Measurements from ENCODE around the gene PPM1M. TPM values are rescaled to one million over a fixed set of nuclear protein-coding genes. Genes with fewer than 3 reads are reported as not detected.

The PPM1M gene
- polyA plus RNA-seq, 1 donor, result 16.6 TPM

DNA sequence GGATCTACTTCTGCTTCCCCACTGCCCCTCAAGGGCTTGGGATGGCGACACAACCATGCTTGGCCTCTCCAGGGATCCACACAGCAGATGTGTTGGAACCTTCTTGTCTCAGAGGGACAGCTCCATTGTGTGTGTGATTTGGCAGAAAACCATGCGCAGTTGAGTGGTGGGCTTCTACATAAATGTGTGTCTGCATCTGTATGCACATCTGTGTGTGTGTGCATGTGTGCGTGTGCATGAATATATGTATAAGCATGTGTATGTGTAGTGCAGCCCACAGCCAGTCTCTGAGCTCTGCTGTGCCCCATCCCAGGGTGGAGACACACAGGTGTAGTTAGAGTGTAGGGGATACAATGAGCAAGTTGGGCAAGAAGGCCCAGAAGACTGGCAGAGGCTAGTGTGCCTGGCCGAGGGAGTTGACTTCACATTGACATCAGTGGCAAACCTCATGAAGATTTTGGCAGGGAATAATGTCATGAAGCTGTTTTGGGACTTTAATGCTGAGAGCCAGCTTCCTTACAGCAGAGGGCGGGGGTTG is 50.2 kb downstream of the PPM1M start:
- DNase-seq, result no peak

DNA sequence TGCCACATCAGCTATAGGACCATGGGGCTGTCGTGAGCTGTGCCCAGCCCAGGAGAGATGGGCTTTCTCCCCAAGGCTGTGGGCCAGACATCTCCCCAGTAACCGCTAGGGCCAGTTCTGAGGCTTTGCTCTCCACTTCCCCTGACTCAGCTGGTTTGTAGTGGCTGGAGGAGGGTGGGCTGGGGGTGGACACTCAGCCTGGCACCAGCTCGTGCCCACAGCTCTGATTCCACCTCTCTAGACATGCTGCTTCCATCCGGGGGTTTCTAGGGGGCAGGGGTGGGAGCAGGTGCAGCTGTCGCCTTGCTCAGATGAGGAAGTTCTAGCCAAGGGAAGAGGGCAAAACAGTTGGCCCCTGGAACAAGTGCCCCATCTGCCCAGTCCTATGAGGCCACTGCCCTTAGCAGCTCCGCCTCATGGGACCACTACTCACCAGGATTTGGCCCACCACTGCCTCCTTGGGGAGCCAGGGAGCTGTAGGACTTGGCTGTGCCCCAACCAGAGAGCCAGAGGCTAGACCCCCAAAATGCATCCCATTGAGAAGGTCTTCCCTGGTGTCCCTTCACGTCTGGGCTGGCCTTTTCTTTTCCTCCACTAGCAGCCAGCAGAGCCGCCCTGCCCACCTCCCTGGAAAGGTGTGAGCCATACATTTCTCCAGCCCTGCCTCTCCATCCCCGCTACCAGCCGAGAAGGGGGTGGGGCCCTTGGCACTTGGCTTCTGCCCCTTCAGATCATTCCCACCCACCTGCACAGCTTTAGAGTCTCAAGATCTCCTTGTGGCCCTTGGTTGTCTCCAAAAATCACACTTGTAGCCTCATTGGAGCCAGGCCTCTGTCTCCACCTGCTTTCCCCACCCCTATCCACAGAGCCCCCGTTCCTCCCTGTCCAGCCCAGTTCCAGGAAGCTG is 51.9 kb downstream of the PPM1M start:
- no peak for DNase-seq

DNA sequence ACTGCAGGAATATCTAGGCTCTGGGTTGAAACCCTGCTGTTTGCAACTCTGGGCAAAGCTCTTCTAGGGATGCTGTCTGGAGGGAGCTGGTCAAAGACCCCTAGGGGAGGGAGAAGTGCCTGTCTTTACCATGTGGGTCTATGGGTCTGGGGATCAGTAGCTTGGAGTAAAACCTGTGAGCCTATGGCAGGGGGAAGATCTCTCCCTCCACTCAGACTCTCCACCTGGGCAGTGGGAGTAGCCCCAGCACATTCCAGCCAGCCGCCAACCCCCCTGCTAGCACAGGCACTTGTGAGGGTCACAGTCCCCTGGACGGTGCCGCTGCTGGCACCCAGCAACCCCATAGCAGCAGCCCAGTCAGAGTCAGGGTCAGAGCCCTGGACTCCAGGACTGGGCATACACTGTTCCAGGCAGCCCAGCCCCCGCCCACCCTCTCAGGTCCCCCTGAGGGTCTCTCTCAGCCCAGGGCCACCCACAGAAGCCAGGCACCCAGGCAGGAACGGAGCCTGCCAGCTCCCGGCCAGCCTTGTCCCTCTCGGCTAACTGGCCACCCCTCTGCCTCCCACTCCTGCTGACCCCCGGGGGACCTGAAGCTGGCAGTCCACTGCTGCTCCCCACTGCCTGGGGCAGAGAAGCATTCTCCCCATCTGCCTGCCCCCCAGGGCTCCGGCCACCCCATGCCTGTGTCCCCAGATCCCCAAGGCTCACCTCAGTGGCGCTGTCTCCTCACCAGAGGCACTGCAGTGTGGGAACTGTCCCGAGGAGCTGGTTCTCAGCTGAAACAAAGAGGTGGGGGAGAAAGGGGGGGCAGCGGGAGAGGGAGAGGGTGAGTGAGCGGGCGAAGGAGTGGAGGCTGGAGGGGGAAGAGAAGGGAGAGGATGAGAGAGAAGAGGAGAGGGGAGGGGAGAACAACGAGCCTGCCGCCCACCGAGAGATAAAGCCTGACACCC is 52.9 kb downstream of the PPM1M start:
- DNase-seq, result no peak

DNA sequence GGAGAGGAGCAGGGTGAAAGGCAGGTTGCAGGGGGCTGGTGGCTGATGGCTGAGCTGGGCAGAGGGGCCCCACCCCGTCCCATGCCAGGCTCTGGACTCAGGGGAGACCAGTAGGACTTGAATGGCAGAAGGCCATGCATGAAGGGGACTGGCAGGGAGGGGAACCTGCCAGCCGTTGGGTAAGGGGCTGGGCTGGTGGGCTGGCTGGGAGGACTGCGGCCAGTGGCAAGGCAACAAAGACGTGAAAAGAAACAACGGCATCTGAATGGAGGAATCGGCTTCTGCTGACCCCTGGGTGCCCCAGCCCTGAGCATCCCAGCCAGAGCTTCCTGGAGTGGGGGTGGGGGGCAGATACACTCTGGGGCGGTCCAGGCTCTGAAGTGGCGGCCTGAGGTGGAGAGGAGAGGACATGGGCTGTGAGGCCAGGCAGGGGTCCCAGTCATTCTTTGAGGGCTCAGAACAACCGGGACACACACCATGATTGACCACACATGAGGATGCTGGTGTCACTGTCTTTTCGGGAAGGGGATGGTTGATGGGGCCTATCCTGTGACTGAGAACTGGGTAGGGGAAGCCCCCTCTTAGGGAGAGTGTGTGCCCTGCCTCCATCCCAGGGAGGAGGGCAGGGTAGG is 53.8 kb downstream of the PPM1M start:
- DNase-seq, result no peak

Other genes with a start within 250 kb of the PPM1M start
- 1,406 TPM for gene RPL29, start 249.9 kb upstream of the PPM1M start, polyA plus RNA-seq (ENCODE audit: insufficient read length)
- 13.9 TPM for gene DUSP7, start 189.2 kb upstream of the PPM1M start, polyA plus RNA-seq (ENCODE audit: insufficient read length)
- gene POC1A, start 91.3 kb upstream of the PPM1M start, polyA plus RNA-seq (ENCODE audit: insufficient read length), result 10.5 TPM
- gene ALAS1, start 47.6 kb upstream of the PPM1M start, polyA plus RNA-seq (ENCODE audit: insufficient read length), result 46.7 TPM
- 0.18 TPM for gene TLR9, start 20.1 kb upstream of the PPM1M start, polyA plus RNA-seq (ENCODE audit: insufficient read length)
- gene TWF2, start 6.6 kb upstream of the PPM1M start, polyA plus RNA-seq (ENCODE audit: insufficient read length), result 23.3 TPM
- gene WDR82, start 32.9 kb downstream of the PPM1M start, polyA plus RNA-seq (ENCODE audit: insufficient read length), result 104 TPM
- gene GLYCTK, start 42.1 kb downstream of the PPM1M start, polyA plus RNA-seq (ENCODE audit: insufficient read length), result 32.9 TPM
- 14.8 TPM for gene DNAH1, start 70.6 kb downstream of the PPM1M start, polyA plus RNA-seq (ENCODE audit: insufficient read length)
- gene BAP1, start 164.2 kb downstream of the PPM1M start, polyA plus RNA-seq (ENCODE audit: insufficient read length), result 80.3 TPM
- 14.5 TPM for gene PHF7, start 164.9 kb downstream of the PPM1M start, polyA plus RNA-seq (ENCODE audit: insufficient read length)
- gene SEMA3G, start 199.3 kb downstream of the PPM1M start, polyA plus RNA-seq (ENCODE audit: insufficient read length), result 19.1 TPM
- gene TNNC1, start 208.3 kb downstream of the PPM1M start, polyA plus RNA-seq (ENCODE audit: insufficient read length), result 6.2 TPM
- 130 TPM for gene NISCH, start 209.8 kb downstream of the PPM1M start, polyA plus RNA-seq (ENCODE audit: insufficient read length)
- 37.6 TPM for gene STAB1, start 249.6 kb downstream of the PPM1M start, polyA plus RNA-seq (ENCODE audit: insufficient read length)

Data from left kidney (tissue), 2 donors.